HepG2 (cell line): Measurements from ENCODE around the gene CNTNAP1. TPM values are rescaled to one million over a fixed set of nuclear protein-coding genes. Genes with fewer than 3 reads are reported as not detected.

Source experiments
- ATAC-seq: fragments of 200-7000 bp; cut with Tn5 transposase; 3 replicates; pipeline ENCODE4 v1.9.1; 2020; ENCODE audit warnings: mild to moderate bottlenecking, moderate library complexity
- BruUV-seq: library from RNA; stranded (reverse); fragments of 400-500 nt; replicated peaks from 2 replicates; lab custom pipeline; 2021; lab: Mats Ljungman, UMichigan
- CTCF ChIA-PET: fragments of 300-600 bp; formaldehyde crosslinking; extraction: SDS; loops from one replicate; lab custom pipeline; 2021; ENCODE audit warnings: low total read pairs, inconsistent platforms, low intra/inter-chr PET ratio; lab: Yijun Ruan, JAX
- POLR2A ChIA-PET: fragments of 350-600 bp; sonication (Branson Sonifier 250); formaldehyde crosslinking; loops from one replicate; lab custom pipeline; 2020; ENCODE audit warnings: antibody characterized with exemption, inconsistent platforms; lab: Yijun Ruan, JAX
- DNase-seq: peaks from one replicate; pipeline ENCODE4 v3.0.0-alpha.2; 2015; ENCODE audit warnings: low spot score
- FAIRE-seq: peaks from 3 replicates; lab custom pipeline; 2011; peaks lifted over from hg19 to GRCh38; lab: Jason Lieb, UNC
- H2AFZ ChIP-seq: one replicate; pipeline ENCODE4 v1.6.1; 2011; ENCODE audit warnings: low read length, inconsistent platforms
- H3K27ac ChIP-seq: fragments of 300-600 bp; 3 replicates; pipeline ENCODE4 v1.8.0; 2011; ENCODE audit warnings: mixed run types, mild to moderate bottlenecking, mixed read lengths, low read length, inconsistent platforms; ENCODE audit not compliant: insufficient read depth; ENCODE audit errors: extremely low read length
- H3K27me3 ChIP-seq, 2 experiments: fragments of 200-600 bp in 1 of 2; 2 replicates in 1 of 2; 3 replicates in 1 of 2; pipeline versions ENCODE4 v1.6.0 to v1.8.0; 2011; ENCODE audit warnings: low read length in 2 of 2, mild to moderate bottlenecking in 2 of 2, moderate library complexity in 2 of 2, inconsistent platforms in 1 of 2; ENCODE audit not compliant: insufficient read depth in 2 of 2, control insufficient read depth in 1 of 2
- H3K36me3 ChIP-seq, 2 experiments: fragments of 200-600 bp in 1 of 2; replicated peaks in 1 of 2; 2 replicates in 1 of 2; 3 replicates in 1 of 2; pipeline versions ENCODE4 v1.5.1 to v1.8.0; 2011; ENCODE audit warnings: low read length in 2 of 2, inconsistent platforms in 1 of 2; ENCODE audit not compliant: insufficient read depth in 2 of 2, control insufficient read depth in 1 of 2
- H3K4me1 ChIP-seq: 2 replicates; pipeline ENCODE4 v1.5.1; 2012; ENCODE audit warnings: low read length, inconsistent platforms; ENCODE audit not compliant: insufficient read depth
- H3K4me2 ChIP-seq: 2 replicates; pipeline ENCODE4 v1.6.0; 2011; ENCODE audit warnings: low read depth, low read length, inconsistent platforms
- H3K4me3 ChIP-seq, 3 experiments: fragments of 200-600 bp in 1 of 3; sonication (generic), shearing (Covaris generic) in 1 of 3; replicated peaks in 1 of 3; 2 replicates each; pipeline ENCODE4 v1.5.1; 2011 to 2016; ENCODE audit warnings: low read length in 3 of 3, inconsistent platforms in 2 of 3, low read depth in 2 of 3, mild to moderate bottlenecking in 2 of 3, control low read depth in 1 of 3, mixed read lengths in 1 of 3; ENCODE audit not compliant: insufficient read depth in 1 of 3
- H3K79me2 ChIP-seq: one replicate; pipeline ENCODE4 v1.6.1; 2011; ENCODE audit warnings: low read length, inconsistent platforms; ENCODE audit not compliant: insufficient read depth
- H3K9ac ChIP-seq: 2 replicates; pipeline ENCODE4 v1.6.0; 2011; ENCODE audit warnings: mild to moderate bottlenecking, low read depth, low read length, inconsistent platforms; ENCODE audit not compliant: insufficient read depth
- H3K9me3 ChIP-seq: 2 replicates; pipeline ENCODE4 v1.5.1; 2012; ENCODE audit warnings: mild to moderate bottlenecking, low read length
- H4K20me1 ChIP-seq: 2 replicates; pipeline ENCODE4 v1.6.0; 2011; ENCODE audit warnings: inconsistent platforms, mild to moderate bottlenecking, low read length, moderate library complexity; ENCODE audit not compliant: insufficient read depth
- WGBS: methylation state at CpG from one replicate; pipeline ENCODE4 v1.1.6; 2017; ENCODE audit warnings: low lambda C conversion rate; 5-methylcytosine and 5-hydroxymethylcytosine counted together
- in situ Hi-C: cut with HindIII; loops from 2 replicates; pipeline ENCODE4 v1.10.0; 2017; ENCODE audit warnings: low pct_unique_long_range_greater_than_20kb; ENCODE audit not compliant: extremely low pct_ligation_motif_present
- intact Hi-C: fragments of 100-400 bp; cut with micrococcal nuclease; formaldehyde crosslinking; loops from one replicate; pipeline ENCODE4 v1.10.0; 2022; ENCODE audit not compliant: unreplicated experiment
- polyA plus RNA-seq, 8 experiments: library from polyadenylated mRNA; depleted of rRNA in 3 of 8; stranded (reverse) in 7 of 8; unstranded in 1 of 8; fragments of >200 nt; fragmentation: Illumina TruSeq in 4 of 8; extraction: Trizol in 4 of 8; gene quantifications; 2 replicates each; pipeline versions ENCODE4 v1.2.1 to v1.2.3, GENCODE V29; 2011 to 2016; ENCODE audit warnings: low read depth in 4 of 8, missing spikeins in 1 of 8, mixed read lengths in 1 of 8; ENCODE audit not compliant: insufficient read depth in 1 of 8
- total RNA-seq, 5 experiments: library from RNA; depleted of rRNA; stranded (reverse); fragments of >200 nt; fragmentation: Illumina TruSeq; extraction: Trizol; gene quantifications; 2 replicates each; pipeline ENCODE4 v1.2.3, GENCODE V29; 2016; ENCODE audit warnings: low read depth in 1 of 5
- TF ChIP-seq, protein P1 (sequence below): IDR thresholded peaks from 2 replicates; pipeline ENCODE4 v1.6.1; 2016; ENCODE audit warnings: missing compliant biosample characterization, missing genetic modification reagents, borderline replicate concordance
- TF ChIP-seq, protein P2 (sequence below): sonication (generic); formaldehyde crosslinking; IDR thresholded peaks from 2 replicates; pipeline ENCODE4 v1.4.0; 2020; ENCODE audit warnings: missing genetic modification reagents, borderline replicate concordance
- TF ChIP-seq, protein P3 (sequence below): sonication (generic); formaldehyde crosslinking; IDR thresholded peaks from 2 replicates; pipeline ENCODE4 v1.9.0; 2021; ENCODE audit warnings: mild to moderate bottlenecking, missing genetic modification reagents

CNTNAP1 gene
- total and polyA plus RNA-seq, 2 of the 13 experiments (the other 11 are each of a cell fraction or from before 2014, with no cell fraction given), result 4.5 to 7.7 TPM

DNA sequence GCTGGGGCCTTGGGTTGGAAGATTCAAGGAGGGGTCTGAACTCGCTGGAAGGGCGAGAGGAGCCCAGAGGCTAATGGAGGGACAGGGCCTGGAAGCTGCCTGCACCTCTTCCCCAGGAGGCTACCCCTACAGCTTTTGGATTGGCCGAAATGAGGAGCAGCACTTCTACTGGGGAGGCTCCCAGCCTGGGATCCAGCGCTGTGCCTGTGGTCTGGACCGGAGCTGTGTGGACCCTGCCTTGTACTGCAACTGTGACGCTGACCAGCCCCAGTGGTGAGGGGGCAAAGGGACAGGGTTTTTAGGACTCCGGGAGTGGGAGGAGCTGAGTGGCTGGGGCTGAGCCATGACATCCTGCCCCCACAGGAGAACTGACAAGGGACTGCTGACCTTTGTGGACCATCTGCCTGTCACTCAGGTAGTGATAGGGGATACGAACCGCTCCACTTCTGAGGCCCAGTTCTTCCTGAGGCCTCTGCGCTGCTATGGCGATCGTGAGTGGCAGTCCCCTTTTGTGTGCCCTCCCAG is 8.8 kb downstream of the CNTNAP1 start:
- Histone ChIP-seq H3K79me2 (no peaks in the 10 kb centered on the region), H3K9me3 (no peaks in the 10 kb centered on the region), H3K4me3 (no peak overlapping the region), H3K27me3 (no peaks in the 10 kb centered on the region), H3K36me3 (peaks cover 3 to 5% of the 10 kb centered on the region in 2 experiments; a peak in 4 of 5 replicates), H4K20me1 (no peaks in the 10 kb centered on the region), H3K27ac (no peak overlapping the region), H3K4me2 (no peak overlapping the region), H3K9ac (no peak overlapping the region), H2AFZ (no peak overlapping the region), H3K4me1 (no peaks in the 10 kb centered on the region)
- intact Hi-C loops (no loop called here), in situ Hi-C loops (no loop called here)
- peak; percentile 13; the same call in 1 of the 3 replicates for ATAC-seq
- FAIRE-seq, result no peak
- POLR2A ChIA-PET, result interaction anchor here (1.1 kb wide), 1 partner anchor 143 kb away, joined by 3 read pairs; no protein-coding TSS in a partner anchor
- TF ChIP-seq, protein P1, sequence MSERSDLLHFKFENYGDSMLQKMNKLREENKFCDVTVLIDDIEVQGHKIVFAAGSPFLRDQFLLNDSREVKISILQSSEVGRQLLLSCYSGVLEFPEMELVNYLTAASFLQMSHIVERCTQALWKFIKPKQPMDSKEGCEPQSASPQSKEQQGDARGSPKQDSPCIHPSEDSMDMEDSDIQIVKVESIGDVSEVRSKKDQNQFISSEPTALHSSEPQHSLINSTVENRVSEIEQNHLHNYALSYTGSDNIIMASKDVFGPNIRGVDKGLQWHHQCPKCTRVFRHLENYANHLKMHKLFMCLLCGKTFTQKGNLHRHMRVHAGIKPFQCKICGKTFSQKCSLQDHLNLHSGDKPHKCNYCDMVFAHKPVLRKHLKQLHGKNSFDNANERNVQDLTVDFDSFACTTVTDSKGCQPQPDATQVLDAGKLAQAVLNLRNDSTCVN (CRISPR knock-in tag), result no peak
- TF ChIP-seq, protein P2, sequence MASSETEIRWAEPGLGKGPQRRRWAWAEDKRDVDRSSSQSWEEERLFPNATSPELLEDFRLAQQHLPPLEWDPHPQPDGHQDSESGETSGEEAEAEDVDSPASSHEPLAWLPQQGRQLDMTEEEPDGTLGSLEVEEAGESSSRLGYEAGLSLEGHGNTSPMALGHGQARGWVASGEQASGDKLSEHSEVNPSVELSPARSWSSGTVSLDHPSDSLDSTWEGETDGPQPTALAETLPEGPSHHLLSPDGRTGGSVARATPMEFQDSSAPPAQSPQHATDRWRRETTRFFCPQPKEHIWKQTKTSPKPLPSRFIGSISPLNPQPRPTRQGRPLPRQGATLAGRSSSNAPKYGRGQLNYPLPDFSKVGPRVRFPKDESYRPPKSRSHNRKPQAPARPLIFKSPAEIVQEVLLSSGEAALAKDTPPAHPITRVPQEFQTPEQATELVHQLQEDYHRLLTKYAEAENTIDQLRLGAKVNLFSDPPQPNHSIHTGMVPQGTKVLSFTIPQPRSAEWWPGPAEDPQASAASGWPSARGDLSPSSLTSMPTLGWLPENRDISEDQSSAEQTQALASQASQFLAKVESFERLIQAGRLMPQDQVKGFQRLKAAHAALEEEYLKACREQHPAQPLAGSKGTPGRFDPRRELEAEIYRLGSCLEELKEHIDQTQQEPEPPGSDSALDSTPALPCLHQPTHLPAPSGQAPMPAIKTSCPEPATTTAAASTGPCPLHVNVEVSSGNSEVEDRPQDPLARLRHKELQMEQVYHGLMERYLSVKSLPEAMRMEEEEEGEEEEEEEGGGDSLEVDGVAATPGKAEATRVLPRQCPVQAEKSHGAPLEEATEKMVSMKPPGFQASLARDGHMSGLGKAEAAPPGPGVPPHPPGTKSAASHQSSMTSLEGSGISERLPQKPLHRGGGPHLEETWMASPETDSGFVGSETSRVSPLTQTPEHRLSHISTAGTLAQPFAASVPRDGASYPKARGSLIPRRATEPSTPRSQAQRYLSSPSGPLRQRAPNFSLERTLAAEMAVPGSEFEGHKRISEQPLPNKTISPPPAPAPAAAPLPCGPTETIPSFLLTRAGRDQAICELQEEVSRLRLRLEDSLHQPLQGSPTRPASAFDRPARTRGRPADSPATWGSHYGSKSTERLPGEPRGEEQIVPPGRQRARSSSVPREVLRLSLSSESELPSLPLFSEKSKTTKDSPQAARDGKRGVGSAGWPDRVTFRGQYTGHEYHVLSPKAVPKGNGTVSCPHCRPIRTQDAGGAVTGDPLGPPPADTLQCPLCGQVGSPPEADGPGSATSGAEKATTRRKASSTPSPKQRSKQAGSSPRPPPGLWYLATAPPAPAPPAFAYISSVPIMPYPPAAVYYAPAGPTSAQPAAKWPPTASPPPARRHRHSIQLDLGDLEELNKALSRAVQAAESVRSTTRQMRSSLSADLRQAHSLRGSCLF, result no peak
- TF ChIP-seq, protein P3, sequence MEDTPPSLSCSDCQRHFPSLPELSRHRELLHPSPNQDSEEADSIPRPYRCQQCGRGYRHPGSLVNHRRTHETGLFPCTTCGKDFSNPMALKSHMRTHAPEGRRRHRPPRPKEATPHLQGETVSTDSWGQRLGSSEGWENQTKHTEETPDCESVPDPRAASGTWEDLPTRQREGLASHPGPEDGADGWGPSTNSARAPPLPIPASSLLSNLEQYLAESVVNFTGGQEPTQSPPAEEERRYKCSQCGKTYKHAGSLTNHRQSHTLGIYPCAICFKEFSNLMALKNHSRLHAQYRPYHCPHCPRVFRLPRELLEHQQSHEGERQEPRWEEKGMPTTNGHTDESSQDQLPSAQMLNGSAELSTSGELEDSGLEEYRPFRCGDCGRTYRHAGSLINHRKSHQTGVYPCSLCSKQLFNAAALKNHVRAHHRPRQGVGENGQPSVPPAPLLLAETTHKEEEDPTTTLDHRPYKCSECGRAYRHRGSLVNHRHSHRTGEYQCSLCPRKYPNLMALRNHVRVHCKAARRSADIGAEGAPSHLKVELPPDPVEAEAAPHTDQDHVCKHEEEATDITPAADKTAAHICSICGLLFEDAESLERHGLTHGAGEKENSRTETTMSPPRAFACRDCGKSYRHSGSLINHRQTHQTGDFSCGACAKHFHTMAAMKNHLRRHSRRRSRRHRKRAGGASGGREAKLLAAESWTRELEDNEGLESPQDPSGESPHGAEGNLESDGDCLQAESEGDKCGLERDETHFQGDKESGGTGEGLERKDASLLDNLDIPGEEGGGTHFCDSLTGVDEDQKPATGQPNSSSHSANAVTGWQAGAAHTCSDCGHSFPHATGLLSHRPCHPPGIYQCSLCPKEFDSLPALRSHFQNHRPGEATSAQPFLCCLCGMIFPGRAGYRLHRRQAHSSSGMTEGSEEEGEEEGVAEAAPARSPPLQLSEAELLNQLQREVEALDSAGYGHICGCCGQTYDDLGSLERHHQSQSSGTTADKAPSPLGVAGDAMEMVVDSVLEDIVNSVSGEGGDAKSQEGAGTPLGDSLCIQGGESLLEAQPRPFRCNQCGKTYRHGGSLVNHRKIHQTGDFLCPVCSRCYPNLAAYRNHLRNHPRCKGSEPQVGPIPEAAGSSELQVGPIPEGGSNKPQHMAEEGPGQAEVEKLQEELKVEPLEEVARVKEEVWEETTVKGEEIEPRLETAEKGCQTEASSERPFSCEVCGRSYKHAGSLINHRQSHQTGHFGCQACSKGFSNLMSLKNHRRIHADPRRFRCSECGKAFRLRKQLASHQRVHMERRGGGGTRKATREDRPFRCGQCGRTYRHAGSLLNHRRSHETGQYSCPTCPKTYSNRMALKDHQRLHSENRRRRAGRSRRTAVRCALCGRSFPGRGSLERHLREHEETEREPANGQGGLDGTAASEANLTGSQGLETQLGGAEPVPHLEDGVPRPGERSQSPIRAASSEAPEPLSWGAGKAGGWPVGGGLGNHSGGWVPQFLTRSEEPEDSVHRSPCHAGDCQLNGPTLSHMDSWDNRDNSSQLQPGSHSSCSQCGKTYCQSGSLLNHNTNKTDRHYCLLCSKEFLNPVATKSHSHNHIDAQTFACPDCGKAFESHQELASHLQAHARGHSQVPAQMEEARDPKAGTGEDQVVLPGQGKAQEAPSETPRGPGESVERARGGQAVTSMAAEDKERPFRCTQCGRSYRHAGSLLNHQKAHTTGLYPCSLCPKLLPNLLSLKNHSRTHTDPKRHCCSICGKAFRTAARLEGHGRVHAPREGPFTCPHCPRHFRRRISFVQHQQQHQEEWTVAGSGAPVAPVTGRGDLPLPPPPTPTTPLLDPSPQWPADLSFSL (CRISPR knock-in tag), result no peak
- no TSS peak for BruUV-seq
- WGBS, result 96% methylated on average over 10 of the region's 12 CpGs
- CTCF ChIA-PET, result no interaction called here
- DNase-seq, result no peak
